ENCODE data around the gene SMTNL2. TPM values are rescaled to one million over a fixed set of nuclear protein-coding genes. Genes with fewer than 3 reads are reported as not detected.

Gene SMTNL2
- total RNA-seq, 1 donor from 2014 or later = 1.7 TPM

- DNase-seq (ENCODE audit: extremely low spot score, unreplicated experiment) = no peak
- Mint-ChIP-seq H3K4me1 (ENCODE audit: unreplicated experiment) (peaks cover 25% of the 10 kb centered on the region), H3K9me3 (ENCODE audit: unreplicated experiment) (no peaks in the 10 kb centered on the region), H3K36me3 (ENCODE audit: unreplicated experiment) (peaks cover 2% of the 10 kb centered on the region), H3K4me3 (ENCODE audit: unreplicated experiment) (no peak overlapping the region), H3K27me3 (ENCODE audit: unreplicated experiment) (peaks cover 16% of the 10 kb centered on the region), H3K27ac (ENCODE audit: unreplicated experiment) (no peak overlapping the region)
- no peak for TF ChIP-seq CTCF (IDR thresholded peaks at IDR 0.05)
These were observed 12.5 kb downstream of the SMTNL2 start for GRCh38 chr17:4596636-4597380.

- no peak for DNase-seq (ENCODE audit: extremely low spot score, unreplicated experiment)
- H3K27ac Mint-ChIP-seq (ENCODE audit: unreplicated experiment) = no peak overlapping the region
These were observed 13.6 kb downstream of the SMTNL2 start for GRCh38 chr17:4597975-4598374.

GRCh38 chr17:4598776-4599504, 14.6 kb downstream of the SMTNL2 start:
- DNase-seq (ENCODE audit: extremely low spot score, unreplicated experiment) = no peak
- peaks cover 2% of the 10 kb centered on the region for H3K36me3 Mint-ChIP-seq (ENCODE audit: unreplicated experiment)
- H3K9me3 Mint-ChIP-seq (ENCODE audit: unreplicated experiment) = no peaks in the 10 kb centered on the region
- peaks cover 19% of the 10 kb centered on the region for H3K27me3 Mint-ChIP-seq (ENCODE audit: unreplicated experiment)
- no peak for TF ChIP-seq CTCF (IDR thresholded peaks at IDR 0.05)
- H3K27ac Mint-ChIP-seq (ENCODE audit: unreplicated experiment) = no peak overlapping the region
- peaks cover 28% of the 10 kb centered on the region for H3K4me1 Mint-ChIP-seq (ENCODE audit: unreplicated experiment)
- no peak overlapping the region for H3K4me3 Mint-ChIP-seq (ENCODE audit: unreplicated experiment)

More at GRCh38 chr17:4597975-4598374, 13.6 kb downstream of the SMTNL2 start:
- Mint-ChIP-seq H3K4me3 (ENCODE audit: unreplicated experiment) (no peak overlapping the region), H3K4me1 (ENCODE audit: unreplicated experiment) (peaks cover 24% of the 10 kb centered on the region), H3K27me3 (ENCODE audit: unreplicated experiment) (peaks cover 19% of the 10 kb centered on the region), H3K9me3 (ENCODE audit: unreplicated experiment) (no peaks in the 10 kb centered on the region), H3K36me3 (ENCODE audit: unreplicated experiment) (peaks cover 2% of the 10 kb centered on the region)
- no peak for TF ChIP-seq CTCF (IDR thresholded peaks at IDR 0.05)

GRCh38 chr17:4599505-4600281, 15.4 kb downstream of the SMTNL2 start:
- Mint-ChIP-seq H3K27ac (ENCODE audit: unreplicated experiment) (peak overlapping the region; percentile 6), H3K9me3 (ENCODE audit: unreplicated experiment) (no peaks in the 10 kb centered on the region), H3K36me3 (ENCODE audit: unreplicated experiment) (peaks cover 2% of the 10 kb centered on the region), H3K4me3 (ENCODE audit: unreplicated experiment) (peak overlapping the region; percentile 4), H3K27me3 (ENCODE audit: unreplicated experiment) (peaks cover 19% of the 10 kb centered on the region), H3K4me1 (ENCODE audit: unreplicated experiment) (peaks cover 36% of the 10 kb centered on the region)
- TF ChIP-seq CTCF (IDR thresholded peaks at IDR 0.05) = no peak
- DNase-seq (ENCODE audit: extremely low spot score, unreplicated experiment) = no peak

Measured in osteocyte (in vitro differentiated cells).